Caco-2 (cell line): ENCODE results near the gene FAM20B. TPM values are rescaled to one million over a fixed set of nuclear protein-coding genes. Genes with fewer than 3 reads are reported as not detected.
"Not testable (repeated sequence)": the region's sequence is repeated elsewhere in the genome, so short reads cannot be mapped to it uniquely, and the experiment has no call there.

Experiments used
- Bru-seq: library from RNA; stranded (reverse); fragments of 400-500 nt; gene quantifications from one replicate; lab custom pipeline; 2021; lab: Mats Ljungman, UMichigan
- BruChase-seq, 2 experiments: library from RNA; stranded (reverse); fragments of 400-500 nt; gene quantifications; one replicate each; lab custom pipeline; 2021; lab: Mats Ljungman, UMichigan
- BruUV-seq: library from RNA; stranded (reverse); fragments of 400-500 nt; replicated peaks from 2 replicates; lab custom pipeline; 2021; lab: Mats Ljungman, UMichigan
- CTCF ChIA-PET: fragments of 300-600 bp; sonication (Branson Sonifier 250); formaldehyde crosslinking; loops from one replicate; lab custom pipeline; 2022; ENCODE audit warnings: antibody characterized with exemption; lab: Charles Lee
- POLR2A ChIA-PET: fragments of 300-600 bp; sonication (Branson Sonifier 250); formaldehyde crosslinking; loops from one replicate; lab custom pipeline; 2022; ENCODE audit warnings: antibody characterized with exemption; lab: Charles Lee
- DNase-seq, 2 experiments: peaks; one replicate each; pipeline versions ENCODE4 v3.0.0 to v3.0.0-alpha.2; 2020 to 2022
- H3K27me3 ChIP-seq: replicated peaks from 2 replicates; pipeline ENCODE4 v1.6.0; 2011; ENCODE audit warnings: low read length; ENCODE audit not compliant: control insufficient read depth, insufficient read depth
- H3K36me3 ChIP-seq: 2 replicates; pipeline ENCODE4 v1.5.1; 2011; ENCODE audit warnings: low read length; ENCODE audit not compliant: control insufficient read depth, insufficient read depth
- H3K4me1 ChIP-seq: fragments of 250-450 bp; sonication (Bioruptor Pico); 2 replicates; pipeline ENCODE4 v1.5.1; 2020; ENCODE audit warnings: mild to moderate bottlenecking
- H3K4me3 ChIP-seq: 2 replicates; pipeline ENCODE4 v1.5.1; 2011; ENCODE audit warnings: low read depth, mild to moderate bottlenecking, control low read depth, low read length
- H3K9me3 ChIP-seq: fragments of 250-450 bp; sonication (Bioruptor Pico); 2 replicates; pipeline ENCODE4 v1.5.1; 2020; ENCODE audit warnings: mild to moderate bottlenecking, moderate library complexity
- H3K27ac Mint-ChIP-seq: one replicate; pipeline ENCODE4 v1.8.0; 2022; ENCODE audit warnings: mixed read lengths; ENCODE audit not compliant: unreplicated experiment
- H3K27me3 Mint-ChIP-seq: one replicate; pipeline ENCODE4 v1.8.0; 2022; ENCODE audit warnings: mixed read lengths; ENCODE audit not compliant: insufficient read depth, unreplicated experiment
- H3K36me3 Mint-ChIP-seq: one replicate; pipeline ENCODE4 v1.8.0; 2022; ENCODE audit warnings: mild to moderate bottlenecking, mixed read lengths; ENCODE audit not compliant: insufficient read depth, unreplicated experiment
- H3K4me1 Mint-ChIP-seq: one replicate; pipeline ENCODE4 v1.8.0; 2022; ENCODE audit warnings: low read depth, mixed read lengths; ENCODE audit not compliant: unreplicated experiment
- H3K4me3 Mint-ChIP-seq: one replicate; pipeline ENCODE4 v1.8.0; 2022; ENCODE audit warnings: mild to moderate bottlenecking, moderate library complexity, mixed read lengths; ENCODE audit not compliant: unreplicated experiment
- H3K9me3 Mint-ChIP-seq: one replicate; pipeline ENCODE4 v1.8.0; 2022; ENCODE audit warnings: mixed read lengths; ENCODE audit not compliant: unreplicated experiment
- intact Hi-C: fragments of 100-400 bp; cut with micrococcal nuclease; formaldehyde crosslinking; loops from one replicate; pipeline ENCODE4 v1.10.0; 2022; ENCODE audit not compliant: unreplicated experiment
- long read RNA-seq: library from polyadenylated mRNA; stranded (forward); transcript quantifications from one replicate; pipeline ENCODE4 v2.0.0, GENCODE V29; 2022
- total RNA-seq: library from RNA; stranded (reverse); gene quantifications from 2 replicates; pipeline ENCODE4 v1.2.3, GENCODE V29; 2022
- TF ChIP-seq, protein P1 (sequence below), 2 experiments: fragments of 200-600 bp in 1 of 2; IDR thresholded peaks; 1 replicate in 1 of 2; 2 replicates in 1 of 2; pipeline versions ENCODE4 v1.5.1 to v1.8.0; 2011 to 2022; ENCODE audit warnings: antibody characterized with exemption in 1 of 2, control low read depth in 1 of 2, inconsistent platforms in 1 of 2, low read depth in 1 of 2, low read length in 1 of 2, mild to moderate bottlenecking in 1 of 2, moderate library complexity in 1 of 2; ENCODE audit not compliant: insufficient read depth in 1 of 2, severe bottlenecking in 1 of 2, unreplicated experiment in 1 of 2

FAM20B gene, protein sequence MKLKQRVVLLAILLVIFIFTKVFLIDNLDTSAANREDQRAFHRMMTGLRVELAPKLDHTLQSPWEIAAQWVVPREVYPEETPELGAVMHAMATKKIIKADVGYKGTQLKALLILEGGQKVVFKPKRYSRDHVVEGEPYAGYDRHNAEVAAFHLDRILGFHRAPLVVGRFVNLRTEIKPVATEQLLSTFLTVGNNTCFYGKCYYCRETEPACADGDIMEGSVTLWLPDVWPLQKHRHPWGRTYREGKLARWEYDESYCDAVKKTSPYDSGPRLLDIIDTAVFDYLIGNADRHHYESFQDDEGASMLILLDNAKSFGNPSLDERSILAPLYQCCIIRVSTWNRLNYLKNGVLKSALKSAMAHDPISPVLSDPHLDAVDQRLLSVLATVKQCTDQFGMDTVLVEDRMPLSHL
- 24.5 and 26.1 TPM in 2 replicates for total RNA-seq
- Bru-seq, nascent RNA, result percentile 73 among the genes with signal in this experiment
- BruChase-seq, experiment 1, labeled RNA remaining after a 2-hour chase, result percentile 74 among the genes with signal in this experiment
- percentile 86 among the genes with signal in this experiment for BruChase-seq, experiment 2, labeled RNA remaining after a 6-hour chase
- long read RNA-seq, partial matches to known transcripts, result 0 of 1 reads
- long read RNA-seq, other reads (novel, unspliced or antisense), result 1 of 1 reads

DNA sequence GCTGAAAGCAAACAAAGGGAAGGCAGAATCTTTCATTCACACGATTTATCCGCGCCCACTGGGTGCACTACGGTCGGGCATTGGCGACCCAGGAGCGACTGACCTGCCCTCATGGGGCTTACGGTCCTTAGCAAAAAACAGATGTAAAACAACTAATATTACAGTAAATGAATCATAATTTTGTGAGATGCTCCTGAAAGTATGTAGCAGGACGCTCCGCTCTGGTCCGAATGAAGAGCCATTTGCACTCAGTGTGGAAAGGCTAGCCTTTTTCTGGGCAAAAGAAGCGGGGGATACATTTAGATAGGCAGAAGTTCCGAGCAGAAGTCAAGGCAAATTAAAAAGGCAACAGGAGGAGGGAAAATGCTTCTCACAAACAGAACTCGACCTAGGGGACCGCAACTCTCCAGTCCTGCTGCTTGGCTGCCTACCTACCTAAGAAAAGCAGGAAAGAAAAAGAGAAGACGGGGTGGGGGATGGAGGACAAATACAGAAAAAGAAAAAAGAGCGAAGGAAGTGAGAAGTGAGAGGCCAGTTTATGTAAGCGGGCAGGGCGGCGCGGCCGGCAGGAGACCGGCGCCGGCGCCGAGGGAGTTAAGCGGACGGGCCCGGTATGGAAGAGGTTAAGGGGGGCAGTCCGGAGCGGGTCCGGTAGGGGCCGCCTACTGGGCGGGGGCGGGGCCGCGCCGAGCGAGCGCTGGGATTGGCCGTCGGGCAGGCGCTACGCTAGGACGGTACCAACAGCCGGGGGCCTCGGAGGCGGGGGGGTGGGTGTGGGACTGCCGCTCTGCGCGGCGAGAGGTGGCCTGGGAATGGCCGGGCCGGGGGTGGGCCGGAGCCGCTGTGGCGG lies at the start of gene FAM20B:
Gene FAM20B, plus strand, starts transcription at position 770 of the 850 bp plus-strand sequence. CDS start 17,954 bp downstream, outside the sequence.
- no peaks in the 10 kb centered on the region for H3K27me3 Mint-ChIP-seq
- Histone ChIP-seq H3K36me3 (no peaks in the 10 kb centered on the region), H3K27me3 (no peaks in the 10 kb centered on the region), H3K4me3 (peak within 1 kb of the TSS; percentile 62), H3K9me3 (no peaks in the 10 kb centered on the region), H3K4me1 (peaks cover 43% of the 10 kb centered on the region)
- H3K4me3 Mint-ChIP-seq, result peak within 1 kb of the TSS; percentile 99
- ChIA-PET CTCF (no interaction called here), POLR2A (no interaction called here)
- peaks cover 39% of the 10 kb centered on the region for H3K4me1 Mint-ChIP-seq
- intact Hi-C loops, result loop anchor here (1.0 to 5.0 kb wide), 2 partner anchors 267 to 488 kb away; partner anchors contain the start of gene SOAT1
- peak; percentile 96 to 97 for DNase-seq
- TF ChIP-seq, protein P1, sequence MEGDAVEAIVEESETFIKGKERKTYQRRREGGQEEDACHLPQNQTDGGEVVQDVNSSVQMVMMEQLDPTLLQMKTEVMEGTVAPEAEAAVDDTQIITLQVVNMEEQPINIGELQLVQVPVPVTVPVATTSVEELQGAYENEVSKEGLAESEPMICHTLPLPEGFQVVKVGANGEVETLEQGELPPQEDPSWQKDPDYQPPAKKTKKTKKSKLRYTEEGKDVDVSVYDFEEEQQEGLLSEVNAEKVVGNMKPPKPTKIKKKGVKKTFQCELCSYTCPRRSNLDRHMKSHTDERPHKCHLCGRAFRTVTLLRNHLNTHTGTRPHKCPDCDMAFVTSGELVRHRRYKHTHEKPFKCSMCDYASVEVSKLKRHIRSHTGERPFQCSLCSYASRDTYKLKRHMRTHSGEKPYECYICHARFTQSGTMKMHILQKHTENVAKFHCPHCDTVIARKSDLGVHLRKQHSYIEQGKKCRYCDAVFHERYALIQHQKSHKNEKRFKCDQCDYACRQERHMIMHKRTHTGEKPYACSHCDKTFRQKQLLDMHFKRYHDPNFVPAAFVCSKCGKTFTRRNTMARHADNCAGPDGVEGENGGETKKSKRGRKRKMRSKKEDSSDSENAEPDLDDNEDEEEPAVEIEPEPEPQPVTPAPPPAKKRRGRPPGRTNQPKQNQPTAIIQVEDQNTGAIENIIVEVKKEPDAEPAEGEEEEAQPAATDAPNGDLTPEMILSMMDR (IDR thresholded peaks at IDR 0.05; ENCODE audit: insufficient read depth in 1 of 2, low read depth in 1 of 2, low read length in 1 of 2, severe bottlenecking in 1 of 2, unreplicated experiment in 1 of 2), result no peak
- peaks cover 12% of the 10 kb centered on the region for H3K36me3 Mint-ChIP-seq
- BruUV-seq, result TSS peak; percentile 41
- H3K27ac Mint-ChIP-seq, result peak within 1 kb of the TSS; percentile 90
- no peaks in the 10 kb centered on the region for H3K9me3 Mint-ChIP-seq

DNA sequence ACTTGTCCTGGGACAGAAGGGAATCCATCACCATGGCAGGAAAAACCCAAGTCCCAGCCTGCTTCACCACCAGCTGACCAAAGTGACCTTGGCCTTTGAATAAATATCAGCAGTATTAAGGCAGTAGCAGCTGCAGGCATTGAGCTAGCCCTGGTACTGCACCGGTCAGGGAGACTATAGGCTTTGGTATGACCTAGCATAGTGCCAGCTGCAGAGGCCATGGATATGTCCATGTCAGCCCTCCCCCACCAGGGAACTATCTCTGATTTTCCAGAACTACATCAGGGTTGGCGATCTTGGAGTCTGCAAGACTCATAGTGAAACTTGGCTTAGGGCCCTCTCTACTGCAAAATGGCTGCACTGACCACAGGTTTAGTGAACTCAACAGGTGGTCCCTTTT lies 49.2 kb upstream of the FAM20B start:
- H3K36me3 Mint-ChIP-seq, result no peaks in the 10 kb centered on the region
- Histone ChIP-seq H3K9me3 (peaks cover 21% of the 10 kb centered on the region; the same call in 1 of the 2 replicates), H3K4me1 (no peaks in the 10 kb centered on the region), H3K4me3 (no peak overlapping the region), H3K36me3 (no peaks in the 10 kb centered on the region), H3K27me3 (no peaks in the 10 kb centered on the region)
- intact Hi-C loops, result no loop called here
- no TSS peak for BruUV-seq
- peaks cover 27% of the 10 kb centered on the region for H3K9me3 Mint-ChIP-seq
- CTCF ChIA-PET, result no interaction called here
- H3K4me3 Mint-ChIP-seq, result no peak overlapping the region
- no peak for DNase-seq
- peaks cover 3% of the 10 kb centered on the region for H3K27me3 Mint-ChIP-seq
- TF ChIP-seq, protein P1 (IDR thresholded peaks at IDR 0.05; ENCODE audit: insufficient read depth in 1 of 2, low read depth in 1 of 2, low read length in 1 of 2, severe bottlenecking in 1 of 2, unreplicated experiment in 1 of 2), result no peak
- POLR2A ChIA-PET, result no interaction called here
- no peaks in the 10 kb centered on the region for H3K4me1 Mint-ChIP-seq
- no peak overlapping the region for H3K27ac Mint-ChIP-seq

DNA sequence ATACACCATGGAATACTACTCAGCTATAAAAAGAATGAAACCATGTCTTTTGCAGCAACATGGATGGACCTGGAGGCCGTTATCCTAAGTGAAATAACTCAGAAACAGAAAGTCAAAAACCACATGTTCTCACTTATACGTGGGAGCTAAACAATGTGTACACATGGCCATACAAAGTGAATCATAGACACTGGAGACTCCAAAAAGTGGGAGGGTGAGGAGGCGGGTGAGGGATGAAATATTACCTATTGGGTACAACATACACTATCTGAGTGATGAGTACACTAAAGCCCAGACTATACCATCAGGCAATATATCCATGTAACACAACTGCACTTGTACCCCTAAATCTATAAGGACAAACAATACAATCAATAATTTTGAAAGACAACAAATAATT lies 39.5 kb upstream of the FAM20B start:
- Histone ChIP-seq H3K4me3 (no peak overlapping the region), H3K27me3 (no peaks in the 10 kb centered on the region), H3K4me1 (no peaks in the 10 kb centered on the region), H3K36me3 (no peaks in the 10 kb centered on the region), H3K9me3 (no peaks in the 10 kb centered on the region)
- intact Hi-C loops, result no loop called here
- no peak overlapping the region for H3K4me3 Mint-ChIP-seq
- H3K27me3 Mint-ChIP-seq, result peaks cover 1% of the 10 kb centered on the region
- POLR2A ChIA-PET, result no interaction called here
- BruUV-seq, result no TSS peak
- H3K36me3 Mint-ChIP-seq, result no peaks in the 10 kb centered on the region
- CTCF ChIA-PET, result no interaction called here
- no peak overlapping the region for H3K27ac Mint-ChIP-seq
- TF ChIP-seq, protein P1 (IDR thresholded peaks at IDR 0.05; ENCODE audit: insufficient read depth in 1 of 2, low read depth in 1 of 2, low read length in 1 of 2, severe bottlenecking in 1 of 2, unreplicated experiment in 1 of 2), result no peak
- no peaks in the 10 kb centered on the region for H3K9me3 Mint-ChIP-seq
- no peaks in the 10 kb centered on the region for H3K4me1 Mint-ChIP-seq
- DNase-seq, result no peak

DNA sequence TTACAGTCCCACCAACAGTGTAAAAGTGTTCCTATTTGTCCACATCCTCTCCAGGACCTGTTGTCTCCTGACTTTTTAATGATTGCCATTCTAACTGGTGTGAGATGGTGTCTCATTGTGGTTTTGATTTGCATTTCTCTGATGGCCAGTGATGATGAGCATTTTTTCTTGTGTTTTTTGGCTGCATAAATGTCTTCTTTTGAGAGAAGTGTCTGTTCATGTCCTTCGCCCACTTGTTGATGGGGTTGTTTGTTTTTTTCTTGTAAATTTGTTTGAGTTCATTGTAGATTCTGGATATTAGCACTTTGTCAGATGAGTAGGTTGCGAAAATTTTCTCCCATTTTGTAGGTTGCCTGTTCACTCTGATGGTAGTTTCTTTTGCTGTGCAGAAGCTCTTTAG lies 37.5 kb upstream of the FAM20B start:
- CTCF ChIA-PET, H3K4me3 ChIP-seq, H3K36me3 Mint-ChIP-seq, H3K27me3 Mint-ChIP-seq, DNase-seq, H3K27ac Mint-ChIP-seq, H3K4me1 ChIP-seq, H3K9me3 ChIP-seq, H3K27me3 ChIP-seq, H3K9me3 Mint-ChIP-seq, H3K4me1 Mint-ChIP-seq, H3K36me3 ChIP-seq, BruUV-seq, intact Hi-C loops, H3K4me3 Mint-ChIP-seq, POLR2A ChIA-PET: not testable (repeated sequence)
